Astrocyte (in vitro differentiated cells and primary cell): Measurements from ENCODE around the gene ZNF621. TPM values are rescaled to one million over a fixed set of nuclear protein-coding genes. Genes with fewer than 3 reads are reported as not detected.

ENCODE experiments used
- DNase-seq: peaks from one replicate; pipeline ENCODE4 v3.0.0-alpha.2; 2010; ENCODE audit warnings: low read depth
- FAIRE-seq: peaks from 2 replicates; lab custom pipeline; 2011; peaks lifted over from hg19 to GRCh38; lab: Jason Lieb, UNC
- H2AFZ ChIP-seq: 2 replicates; pipeline ENCODE4 v1.6.0; 2012; ENCODE audit warnings: low read depth, low read length, inconsistent platforms
- H3K27ac ChIP-seq: 2 replicates; pipeline ENCODE4 v1.5.1; 2011; ENCODE audit warnings: low read depth, low read length, inconsistent platforms
- H3K27me3 ChIP-seq: 2 replicates; pipeline ENCODE4 v1.6.0; 2011; ENCODE audit warnings: low read length, inconsistent platforms; ENCODE audit not compliant: insufficient read depth
- H3K36me3 ChIP-seq: 2 replicates; pipeline ENCODE4 v1.5.1; 2011; ENCODE audit warnings: low read length, inconsistent platforms; ENCODE audit not compliant: insufficient read depth
- H3K4me1 ChIP-seq: 2 replicates; pipeline ENCODE4 v1.5.1; 2011; ENCODE audit warnings: low read length, inconsistent platforms; ENCODE audit not compliant: insufficient read depth
- H3K4me2 ChIP-seq: 2 replicates; pipeline ENCODE4 v1.6.0; 2012; ENCODE audit warnings: low read length, inconsistent platforms
- H3K4me3 ChIP-seq: 2 replicates; pipeline ENCODE4 v1.5.1; 2011; ENCODE audit warnings: low read depth, mild to moderate bottlenecking, low read length, inconsistent platforms; ENCODE audit not compliant: insufficient read depth
- H3K79me2 ChIP-seq: 2 replicates; pipeline ENCODE4 v1.6.0; 2012; ENCODE audit warnings: mild to moderate bottlenecking, low read length, inconsistent platforms; ENCODE audit not compliant: insufficient read depth
- H3K9ac ChIP-seq: 2 replicates; pipeline ENCODE4 v1.6.0; 2012; ENCODE audit warnings: mild to moderate bottlenecking, low read length, inconsistent platforms
- H3K9me3 ChIP-seq: 2 replicates; pipeline ENCODE4 v1.5.1; 2012; ENCODE audit warnings: low read depth, mild to moderate bottlenecking, low read length, inconsistent platforms; ENCODE audit not compliant: insufficient read depth
- H4K20me1 ChIP-seq: 2 replicates; pipeline ENCODE4 v1.6.0; 2012; ENCODE audit warnings: low read length, inconsistent platforms; ENCODE audit not compliant: insufficient read depth
- H3K27ac Mint-ChIP-seq: one replicate; pipeline ENCODE4 v1.8.0; 2021; ENCODE audit warnings: mild to moderate bottlenecking, mixed read lengths; ENCODE audit not compliant: unreplicated experiment
- H3K27me3 Mint-ChIP-seq: one replicate; pipeline ENCODE4 v1.8.0; 2021; ENCODE audit warnings: low read depth, mixed read lengths; ENCODE audit not compliant: unreplicated experiment
- H3K36me3 Mint-ChIP-seq: one replicate; pipeline ENCODE4 v1.8.0; 2021; ENCODE audit warnings: low read depth, mixed read lengths; ENCODE audit not compliant: unreplicated experiment
- H3K4me1 Mint-ChIP-seq: one replicate; pipeline ENCODE4 v1.8.0; 2021; ENCODE audit warnings: low read depth, mixed read lengths; ENCODE audit not compliant: unreplicated experiment
- H3K4me3 Mint-ChIP-seq: one replicate; pipeline ENCODE4 v1.8.0; 2021; ENCODE audit warnings: mild to moderate bottlenecking, moderate library complexity, mixed read lengths; ENCODE audit not compliant: unreplicated experiment
- H3K9me3 Mint-ChIP-seq: one replicate; pipeline ENCODE4 v1.8.0; 2021; ENCODE audit warnings: mild to moderate bottlenecking, mixed read lengths; ENCODE audit not compliant: unreplicated experiment
- CTCF ChIP-seq: IDR thresholded peaks from 2 replicates; pipeline ENCODE4 v1.5.1; 2011; ENCODE audit warnings: low read depth, mild to moderate bottlenecking, inconsistent platforms, low read length, moderate library complexity; ENCODE audit not compliant: insufficient read depth
- EZH2 ChIP-seq: IDR thresholded peaks from 2 replicates; pipeline ENCODE4 v1.6.1; 2012; ENCODE audit warnings: mild to moderate bottlenecking, low read length, inconsistent platforms; ENCODE audit not compliant: insufficient read depth
- total RNA-seq: library from RNA; stranded (reverse); gene quantifications from 2 replicates; pipeline ENCODE4 v1.2.1, GENCODE V29; 2021

The ZNF621 gene
- total RNA-seq, 1 donor from 2014 or later = 28.9 TPM

GRCh38 chr3:40585381-40586016 lies 60.7 kb downstream of the ZNF621 start:
- no peak for FAIRE-seq
- Histone ChIP-seq H3K4me2 (no peak overlapping the region), H3K27ac (no peak overlapping the region), H3K9me3 (no peaks in the 10 kb centered on the region), H4K20me1 (no peaks in the 10 kb centered on the region), H3K4me3 (no peak overlapping the region), H3K27me3 (peaks cover 25% of the 10 kb centered on the region), H3K36me3 (no peaks in the 10 kb centered on the region), H3K79me2 (no peaks in the 10 kb centered on the region), H3K4me1 (no peaks in the 10 kb centered on the region), H2AFZ (no peak overlapping the region), H3K9ac (no peak overlapping the region)
- Mint-ChIP-seq H3K4me3 (no peak overlapping the region), H3K27me3 (peaks cover 9% of the 10 kb centered on the region), H3K9me3 (no peaks in the 10 kb centered on the region), H3K4me1 (peaks cover 19% of the 10 kb centered on the region), H3K36me3 (peaks cover 2% of the 10 kb centered on the region), H3K27ac (no peak overlapping the region)
- TF ChIP-seq EZH2 (no peak), CTCF (no peak)
- DNase-seq = no peak

GRCh38 chr3:40586901-40587300 lies 62.1 kb downstream of the ZNF621 start:
- no peaks in the 10 kb centered on the region for H3K4me1 ChIP-seq
- H3K79me2 ChIP-seq = no peaks in the 10 kb centered on the region
- TF ChIP-seq EZH2 = no peak
- TF ChIP-seq CTCF = no peak
- FAIRE-seq (no peak), DNase-seq (no peak)
- H3K27ac ChIP-seq = no peak overlapping the region
- peaks cover 2% of the 10 kb centered on the region for H3K36me3 Mint-ChIP-seq
- H3K9me3 ChIP-seq = no peaks in the 10 kb centered on the region
- peaks cover 2% of the 10 kb centered on the region for H3K9me3 Mint-ChIP-seq
- peaks cover 13% of the 10 kb centered on the region for H3K27me3 Mint-ChIP-seq
- H3K27ac Mint-ChIP-seq = no peak overlapping the region
- no peak overlapping the region for H3K9ac ChIP-seq
- peaks cover 30% of the 10 kb centered on the region for H3K27me3 ChIP-seq
- H3K4me2 ChIP-seq = no peak overlapping the region
- H2AFZ ChIP-seq = no peak overlapping the region
- H3K4me3 ChIP-seq = no peak overlapping the region
- peaks cover 18% of the 10 kb centered on the region for H3K4me1 Mint-ChIP-seq
- H3K36me3 ChIP-seq = no peaks in the 10 kb centered on the region
- no peak overlapping the region for H3K4me3 Mint-ChIP-seq
- no peaks in the 10 kb centered on the region for H4K20me1 ChIP-seq

- no peak overlapping the region for H2AFZ ChIP-seq
- no peaks in the 10 kb centered on the region for H4K20me1 ChIP-seq
- H3K36me3 ChIP-seq = no peaks in the 10 kb centered on the region
- H3K4me3 ChIP-seq = no peak overlapping the region
- no peak overlapping the region for H3K4me2 ChIP-seq
- peaks cover 13% of the 10 kb centered on the region for H3K27me3 Mint-ChIP-seq
- no peak overlapping the region for H3K27ac ChIP-seq
- H3K36me3 Mint-ChIP-seq = peaks cover 4% of the 10 kb centered on the region
- peaks cover 23% of the 10 kb centered on the region for H3K27me3 ChIP-seq
- H3K9ac ChIP-seq = no peak overlapping the region
- H3K4me1 Mint-ChIP-seq = peaks cover 21% of the 10 kb centered on the region
- H3K4me3 Mint-ChIP-seq = no peak overlapping the region
- FAIRE-seq = no peak
- no peak overlapping the region for H3K27ac Mint-ChIP-seq
- DNase-seq = no peak
- H3K9me3 ChIP-seq = no peaks in the 10 kb centered on the region
- no peaks in the 10 kb centered on the region for H3K79me2 ChIP-seq
- peaks cover 4% of the 10 kb centered on the region for H3K9me3 Mint-ChIP-seq
- no peak for TF ChIP-seq CTCF
- no peak for TF ChIP-seq EZH2
- H3K4me1 ChIP-seq = no peaks in the 10 kb centered on the region
These were observed 63.6 kb downstream of the ZNF621 start for GRCh38 chr3:40588406-40588805.
